Stimulated activated CD8-positive, alpha-beta memory T cell treated with anti-CD3 and anti-CD28 coated beads, Interleukin-12 subunit alpha, Interleukin-12 subunit beta, amount 100 ng/mL, for 4 hours (primary cell): ENCODE measurements around the gene NRSN2.
"Not testable (repeated sequence)": the region's sequence is repeated elsewhere in the genome, so short reads cannot be mapped to it uniquely, and the experiment has no call there.

Source experiments
- DNase-seq: peaks from one replicate; pipeline ENCODE4 v3.0.0-alpha.2; 2020; ENCODE audit warnings: low read depth

The NRSN2 gene

DNA sequence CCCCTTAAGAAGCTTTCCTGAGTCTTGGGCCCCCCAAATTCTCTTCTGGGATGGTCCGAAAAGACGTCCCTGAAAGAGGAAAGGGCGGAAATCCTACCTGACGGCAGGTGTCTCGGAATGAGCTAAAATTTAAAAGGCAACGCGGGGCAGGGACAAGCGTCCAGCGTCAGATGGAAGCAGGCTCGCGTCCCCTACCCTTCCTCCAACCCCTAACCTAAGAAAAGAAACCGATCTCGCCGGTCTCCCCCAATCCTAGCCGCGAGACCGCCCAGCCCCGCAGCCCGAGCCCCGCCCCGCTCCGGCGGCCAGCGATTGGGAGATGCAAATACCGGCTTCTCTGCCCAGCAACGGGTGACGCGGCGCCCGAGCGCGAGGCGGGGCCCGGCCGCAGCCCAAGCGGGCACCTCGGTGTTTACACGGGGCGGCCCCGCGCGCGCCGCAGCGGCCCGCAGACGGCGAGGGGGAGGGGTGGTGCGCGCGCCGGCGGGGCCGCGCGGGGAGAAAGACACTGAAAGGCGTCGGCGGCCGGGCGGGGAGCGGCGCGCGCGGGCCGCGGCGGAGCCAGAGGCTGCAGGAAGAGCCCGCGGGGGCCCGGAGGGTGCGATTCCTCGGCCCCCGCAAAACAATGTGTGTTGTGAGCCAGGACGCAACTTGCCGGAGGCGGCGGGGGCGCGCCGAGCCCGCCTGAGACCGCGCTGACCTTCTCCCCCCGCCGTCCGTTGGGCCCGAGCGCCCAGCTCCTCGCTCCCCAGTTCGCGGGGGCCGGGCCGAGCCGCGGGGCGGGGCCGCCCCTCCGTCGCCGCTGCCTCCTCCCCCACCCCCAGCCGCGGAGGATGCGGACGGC lies 21.6 kb upstream of the NRSN2 start, which contains the start of gene SOX12:
SOX12 (plus strand) TSS at position 508 of the 844 bp plus-strand sequence. CDS start 373 bp downstream, outside the sequence.
- DNase-seq: peak; percentile 96

DNA sequence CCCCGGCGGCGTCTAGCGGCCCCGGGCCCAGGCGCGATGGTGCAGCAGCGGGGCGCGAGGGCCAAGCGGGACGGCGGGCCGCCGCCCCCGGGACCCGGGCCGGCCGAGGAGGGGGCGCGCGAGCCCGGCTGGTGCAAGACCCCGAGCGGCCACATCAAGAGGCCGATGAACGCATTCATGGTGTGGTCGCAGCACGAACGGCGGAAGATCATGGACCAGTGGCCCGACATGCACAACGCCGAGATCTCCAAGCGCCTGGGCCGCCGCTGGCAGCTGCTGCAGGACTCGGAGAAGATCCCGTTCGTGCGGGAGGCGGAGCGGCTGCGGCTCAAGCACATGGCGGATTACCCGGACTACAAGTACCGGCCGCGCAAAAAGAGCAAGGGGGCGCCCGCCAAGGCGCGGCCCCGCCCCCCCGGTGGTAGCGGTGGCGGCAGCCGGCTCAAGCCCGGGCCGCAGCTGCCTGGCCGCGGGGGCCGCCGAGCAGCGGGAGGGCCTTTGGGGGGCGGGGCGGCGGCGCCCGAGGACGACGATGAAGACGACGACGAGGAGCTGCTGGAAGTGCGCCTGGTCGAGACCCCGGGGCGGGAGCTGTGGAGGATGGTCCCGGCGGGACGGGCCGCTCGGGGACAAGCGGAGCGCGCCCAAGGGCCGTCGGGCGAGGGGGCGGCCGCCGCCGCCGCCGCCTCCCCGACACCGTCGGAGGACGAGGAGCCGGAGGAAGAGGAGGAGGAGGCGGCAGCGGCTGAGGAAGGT lies 20.8 kb upstream of the NRSN2 start:
- peak; percentile 25 for DNase-seq

DNA sequence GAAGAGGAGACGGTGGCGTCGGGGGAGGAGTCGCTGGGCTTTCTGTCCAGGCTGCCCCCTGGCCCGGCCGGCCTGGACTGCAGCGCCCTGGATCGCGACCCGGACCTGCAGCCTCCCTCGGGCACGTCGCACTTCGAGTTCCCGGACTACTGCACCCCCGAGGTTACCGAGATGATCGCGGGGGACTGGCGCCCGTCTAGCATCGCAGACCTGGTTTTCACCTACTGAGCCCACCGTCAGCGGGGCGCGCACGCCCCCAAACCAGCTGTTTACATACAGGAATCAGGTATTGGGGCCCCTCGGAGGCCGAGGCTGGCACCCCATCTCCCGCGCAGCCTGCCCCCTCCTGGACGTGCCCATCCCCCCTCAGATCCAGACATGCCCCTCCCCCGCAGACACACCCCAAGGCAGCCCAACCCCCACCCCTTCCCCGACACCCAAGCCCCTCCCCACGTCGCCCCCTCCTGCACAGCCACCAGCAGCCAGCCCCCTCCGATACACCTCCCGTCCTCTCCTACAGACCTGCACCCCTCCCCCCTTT lies 20.2 kb upstream of the NRSN2 start:
- DNase-seq: no peak

- peak; percentile 66 for DNase-seq
Observed at GRCh38 chr20:327186-328026, 19.5 kb upstream of the NRSN2 start.

DNA sequence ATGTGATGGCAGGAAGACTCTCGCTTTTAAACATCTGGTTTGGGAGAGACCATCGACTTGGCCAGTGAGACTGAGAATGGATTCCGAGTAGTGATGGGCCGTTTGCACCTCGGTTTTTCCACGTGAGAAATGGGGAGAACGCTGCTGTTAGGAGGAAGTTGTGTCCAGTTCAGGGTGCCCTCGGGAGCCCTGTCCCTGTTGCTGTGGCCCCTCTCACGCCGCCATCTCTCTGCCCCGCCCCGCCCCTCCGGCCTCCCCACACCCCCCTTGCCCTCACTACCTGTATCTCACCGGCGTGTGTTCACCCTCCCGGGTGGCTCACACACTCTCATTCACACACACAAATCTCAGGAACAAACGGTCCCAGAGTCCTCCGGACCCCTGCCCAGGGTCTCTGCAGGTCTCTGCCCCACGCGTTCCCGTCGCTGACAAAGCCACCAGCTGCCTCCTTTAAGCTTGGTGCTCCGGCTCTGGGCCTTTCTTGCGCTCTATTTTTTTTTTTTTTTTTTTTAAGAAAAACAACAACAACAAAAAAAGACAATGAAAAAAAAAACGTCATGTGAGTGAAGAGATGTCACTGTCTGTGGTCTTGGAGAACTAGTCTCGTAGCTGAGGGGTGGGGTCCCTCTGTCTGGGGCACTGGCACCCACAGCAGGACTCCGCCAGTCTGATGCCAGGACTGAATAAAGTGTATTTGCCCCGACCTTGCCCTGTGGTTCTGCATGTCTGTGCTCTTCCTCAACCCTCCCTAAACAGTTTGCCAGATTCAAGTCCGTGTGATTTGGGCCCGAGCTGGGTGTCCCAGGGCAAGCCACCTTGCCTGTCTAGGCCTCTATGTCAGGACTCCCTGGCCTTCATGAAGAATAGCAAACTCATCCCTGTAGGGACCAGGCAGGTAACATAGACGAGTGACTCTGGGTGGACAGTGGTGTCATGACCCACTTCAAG lies 18.6 kb upstream of the NRSN2 start:
- no peak for DNase-seq

DNA sequence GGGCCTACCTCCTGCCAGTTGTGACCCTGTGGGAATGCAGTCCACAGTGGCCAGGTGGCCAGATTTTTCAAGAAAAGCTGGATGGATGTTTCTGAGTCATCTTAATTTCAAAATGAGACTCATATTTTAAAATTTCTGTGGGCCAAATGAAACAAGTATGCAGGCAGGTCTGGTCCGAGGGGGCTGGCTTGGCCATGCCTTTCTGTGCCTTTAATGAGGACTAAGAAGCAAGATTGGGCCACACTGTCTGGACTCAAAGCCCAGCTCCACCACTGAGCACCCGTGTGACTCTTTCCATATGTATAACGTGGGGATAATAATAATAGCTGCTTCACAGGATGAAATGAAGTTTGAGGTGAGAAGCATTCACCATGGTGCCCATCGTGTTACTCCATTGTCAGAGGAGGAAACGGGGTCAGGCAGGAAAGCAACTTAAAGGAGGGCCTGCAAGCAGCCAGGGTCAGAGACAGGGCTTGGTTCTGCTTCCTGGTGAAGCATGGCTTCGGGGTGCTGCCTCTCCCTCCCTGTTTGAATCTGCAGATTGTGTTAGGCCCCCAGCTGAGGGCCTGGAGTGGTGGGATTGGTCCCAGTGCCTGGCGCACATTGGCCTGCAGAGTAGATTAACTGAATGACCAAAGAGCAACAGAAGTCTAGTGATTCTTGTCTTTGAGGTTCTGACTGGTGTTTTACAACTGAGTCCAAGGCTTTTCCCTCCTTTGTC lies 17.8 kb upstream of the NRSN2 start:
- DNase-seq: no peak

GRCh38 chr20:329851-330232 lies 17.1 kb upstream of the NRSN2 start:
- no peak for DNase-seq

DNA sequence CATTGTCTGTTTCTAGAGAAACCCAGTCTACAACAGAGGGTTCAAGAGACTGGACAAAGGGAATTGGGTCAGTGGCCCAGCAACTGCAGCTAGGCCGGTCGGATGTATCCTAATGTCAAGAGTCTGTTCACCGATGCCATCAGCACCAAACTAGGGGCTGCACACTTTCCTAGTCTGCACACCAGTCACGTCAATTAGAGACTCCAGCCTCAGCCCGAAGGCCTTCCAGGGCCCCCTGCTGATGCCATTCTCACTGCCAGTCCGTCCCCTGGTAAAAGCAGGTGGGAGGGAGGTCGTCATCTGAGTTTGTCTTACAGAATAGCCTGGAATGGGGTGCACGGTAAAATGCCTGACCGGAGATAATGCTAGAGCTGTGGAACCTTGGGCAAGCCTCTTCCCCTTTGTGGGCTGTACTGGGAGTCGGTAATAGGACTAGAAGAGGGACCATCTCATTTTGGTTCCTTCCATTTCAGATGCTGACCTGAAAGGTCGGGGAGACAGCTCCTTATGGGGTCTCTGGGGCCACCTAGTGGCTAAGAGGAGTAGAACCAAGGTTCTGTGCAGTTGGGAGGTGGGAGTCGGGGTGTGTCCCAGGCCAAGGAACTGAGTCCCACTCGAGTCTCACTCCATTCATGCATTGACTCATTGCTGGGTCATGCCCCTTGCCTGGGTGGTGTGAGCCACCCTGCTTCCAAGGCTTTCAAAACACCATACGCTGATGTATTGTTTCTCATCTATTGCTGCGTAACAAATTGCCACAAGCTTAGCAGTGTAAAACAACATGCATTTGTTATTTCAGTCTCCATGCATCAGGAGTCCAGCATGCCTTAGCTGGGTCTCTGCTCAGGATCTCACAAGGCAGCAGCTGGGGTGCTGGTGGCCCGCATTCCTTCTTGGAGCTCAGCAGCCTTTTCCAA lies 16.4 kb upstream of the NRSN2 start:
- peak; percentile 34 for DNase-seq

DNA sequence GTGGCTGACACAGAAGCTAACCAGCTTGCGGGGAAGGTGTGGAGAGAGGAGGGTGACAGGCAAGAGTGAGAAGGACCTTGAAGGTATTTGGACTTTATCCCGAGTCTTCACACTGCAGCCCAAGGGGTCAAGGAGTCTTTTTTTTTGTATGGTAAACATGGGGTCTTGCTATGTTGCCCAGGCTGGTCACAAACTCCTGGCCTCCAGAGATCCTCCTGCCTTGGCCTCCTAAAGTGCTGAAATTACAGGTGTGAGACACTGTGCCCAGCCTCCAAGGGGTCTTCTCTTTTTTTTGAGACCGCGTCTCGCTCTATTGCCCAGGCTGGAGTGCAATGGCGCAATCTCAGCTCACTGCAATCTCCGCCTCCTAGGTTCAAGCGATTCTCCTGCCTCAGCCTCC lies 12.3 kb upstream of the NRSN2 start:
- no peak for DNase-seq

- DNase-seq: not testable (repeated sequence)
Observed at GRCh38 chr20:336040-336439, 10.9 kb upstream of the NRSN2 start.

- no peak for DNase-seq
Observed at GRCh38 chr20:341682-342081, 5.2 kb upstream of the NRSN2 start.

DNA sequence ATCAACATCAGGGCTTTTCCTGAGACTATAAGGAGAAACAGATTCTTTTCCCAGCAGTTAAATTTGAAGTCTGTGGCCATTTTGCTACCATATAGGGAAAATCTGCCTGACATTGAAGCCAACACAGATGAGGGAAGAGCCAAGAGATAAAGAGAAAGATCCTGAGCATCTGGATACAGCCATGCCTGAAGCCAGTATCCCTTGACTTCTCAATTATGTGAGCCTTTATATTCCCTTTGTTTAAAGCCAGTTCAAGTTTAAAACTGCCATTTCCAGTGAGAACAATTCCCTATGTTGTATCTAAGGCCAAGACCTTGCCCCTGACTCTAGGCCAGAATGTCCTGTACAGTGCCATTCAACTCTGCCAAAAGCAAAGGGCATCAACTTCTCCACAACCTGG lies 3.8 kb upstream of the NRSN2 start:
- no peak for DNase-seq

GRCh38 chr20:346033-346639 lies 775 bp upstream of the NRSN2 start:
- DNase-seq: no peak

DNA sequence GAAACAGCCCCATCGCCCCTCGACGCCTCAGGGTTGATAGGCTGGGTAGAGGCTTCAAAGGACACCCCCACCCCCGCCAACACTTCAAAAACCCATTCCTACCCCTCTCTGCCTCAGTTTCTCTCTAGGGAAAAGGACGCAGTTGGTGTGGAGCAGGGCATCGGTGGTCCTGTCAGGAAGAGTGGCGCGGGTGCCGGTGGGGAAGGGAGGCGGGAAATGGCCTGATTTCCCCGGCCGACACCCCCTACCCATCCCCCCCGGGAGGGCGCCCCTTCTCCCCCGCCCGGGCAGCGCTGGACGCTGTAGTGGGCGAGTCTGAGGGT lies 367 bp downstream of the NRSN2 start:
- DNase-seq: no peak

DNA sequence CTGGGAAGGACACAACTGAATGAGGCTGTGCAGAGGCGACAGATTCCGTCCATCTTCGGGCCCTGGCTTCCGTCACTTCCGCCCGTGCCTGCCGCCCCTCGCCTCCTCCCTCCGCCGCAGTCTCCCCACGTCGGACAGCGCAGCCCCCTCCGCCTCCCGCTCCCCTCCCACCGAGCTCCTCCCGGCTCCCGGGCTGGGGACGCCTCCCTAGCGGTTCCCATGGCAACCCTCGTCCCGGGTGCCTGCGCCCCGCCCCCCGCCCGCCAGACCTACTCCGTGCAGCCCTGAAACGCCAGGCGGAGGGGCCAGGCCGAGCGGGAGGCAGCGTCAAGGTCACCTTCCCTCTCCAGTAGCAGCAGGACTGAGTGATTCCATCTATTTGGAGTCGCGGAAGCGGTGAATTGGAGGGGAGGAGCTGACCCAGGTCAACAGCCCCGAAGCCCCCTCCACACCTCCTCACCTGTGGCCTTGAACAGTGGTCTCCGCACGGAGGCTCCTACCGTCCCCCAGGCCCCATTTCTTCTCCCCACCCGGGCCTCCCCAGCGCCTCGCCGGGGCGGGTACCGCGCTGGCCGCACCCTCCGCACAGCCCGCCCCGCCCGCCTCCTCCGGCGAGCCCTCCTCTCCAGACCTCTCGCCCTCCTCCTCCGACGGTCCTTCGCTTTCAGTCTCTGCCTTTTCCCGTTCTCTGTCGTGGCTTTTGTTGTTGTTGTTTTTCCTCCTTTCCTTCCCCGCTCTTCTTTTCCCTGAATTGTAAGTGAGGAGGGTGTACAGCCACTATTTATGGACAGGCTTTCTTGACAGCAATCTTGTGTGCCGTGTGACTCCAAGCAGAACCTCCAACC lies 951 bp downstream of the NRSN2 start:
- DNase-seq: peak; percentile 45

DNA sequence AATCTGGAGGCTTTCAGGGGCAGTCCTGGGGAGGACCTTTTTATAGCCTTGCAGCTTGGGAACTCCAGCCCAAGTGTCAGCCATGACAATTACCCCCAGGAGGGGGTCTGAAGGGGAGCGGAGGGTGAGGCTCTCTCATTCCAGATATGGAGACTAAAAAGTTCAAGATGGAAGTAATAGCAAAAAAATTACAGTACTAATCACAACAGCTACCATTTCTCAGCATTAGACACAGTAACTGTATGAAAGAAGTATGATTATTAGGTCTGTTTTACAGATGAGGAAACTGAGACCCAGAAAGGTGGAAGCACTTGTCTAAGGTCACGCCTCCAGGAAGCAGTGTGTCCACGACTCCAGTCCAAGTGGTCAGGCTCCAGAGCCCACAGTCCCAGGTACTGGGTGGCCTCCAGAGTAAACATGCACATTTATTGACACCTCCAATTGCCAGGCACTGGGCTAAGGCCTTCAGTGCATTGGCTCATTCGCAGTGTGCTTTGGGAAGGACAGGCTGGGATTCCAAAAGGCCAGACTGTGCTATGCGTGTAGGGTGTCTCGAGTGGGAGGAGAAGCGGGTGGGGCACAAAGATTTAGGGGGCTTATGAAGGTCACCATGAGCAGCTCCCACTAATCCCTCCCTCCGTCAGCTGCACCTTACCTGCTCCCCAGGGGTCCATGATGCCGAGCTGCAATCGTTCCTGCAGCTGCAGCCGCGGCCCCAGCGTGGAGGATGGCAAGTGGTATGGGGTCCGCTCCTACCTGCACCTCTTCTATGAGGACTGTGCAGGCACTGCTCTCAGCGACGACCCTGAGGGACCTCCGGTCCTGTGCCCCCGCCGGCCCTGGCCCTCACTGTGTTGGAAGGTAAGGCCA lies 2.3 kb downstream of the NRSN2 start:
- DNase-seq: no peak

- no peak for DNase-seq
Observed at GRCh38 chr20:353166-353565, 6.3 kb downstream of the NRSN2 start.
